Measurements from ENCODE around the gene WWOX. TPM values are rescaled to one million over a fixed set of nuclear protein-coding genes. Genes with fewer than 3 reads are reported as not detected.

WWOX gene
- total RNA-seq, 4 donors from 2014 or later, result 12.9 to 53.5 (median 25.6) TPM

GRCh38 chr16:78607022-78607421 lies 507.6 kb downstream of the WWOX start:
- 71 to 83% methylated on average over 5 of the region's 5 CpGs for WGBS, 2 donors (ENCODE audit: low coverage in 1 of 2)
- H3K27ac ChIP-seq, result peak overlapping the region in 1 of 4 donors; percentile 50
- no peak for ATAC-seq

GRCh38 chr16:78607465-78607864 lies 508.0 kb downstream of the WWOX start:
- Histone ChIP-seq H3K4me3 (no peak overlapping the region), H3K4me1 (peaks cover 0 to 40% (median 8%) of the 10 kb centered on the region in 3 donors), H3K27me3 (no peaks in the 10 kb centered on the region), H3K36me3 (no peaks in the 10 kb centered on the region), H3K9me3 (no peaks in the 10 kb centered on the region), H3K27ac (peak overlapping the region in 3 of 4 donors; percentile 50 to 72 (median 52))
- TF ChIP-seq CTCF (IDR thresholded peaks at IDR 0.05) (no peak), POLR2AphosphoS5 (IDR thresholded peaks at IDR 0.05) (no peak), EP300 (IDR thresholded peaks at IDR 0.05) (no peak), POLR2A (IDR thresholded peaks at IDR 0.05) (no peak)
- peak; percentile 60 for ATAC-seq
- WGBS, 2 donors (ENCODE audit: low coverage in 1 of 2), result 20 to 41% methylated on average over 6 of the region's 6 CpGs

More at GRCh38 chr16:78607022-78607421, 507.6 kb downstream of the WWOX start:
- no peaks in the 10 kb centered on the region for H3K27me3 ChIP-seq
- TF ChIP-seq EP300 (IDR thresholded peaks at IDR 0.05) (no peak), POLR2A (IDR thresholded peaks at IDR 0.05) (no peak)
- no peak overlapping the region for H3K4me3 ChIP-seq
- H3K9me3 ChIP-seq, result no peaks in the 10 kb centered on the region
- peaks cover 0 to 40% (median 8%) of the 10 kb centered on the region in 3 donors for H3K4me1 ChIP-seq
- H3K36me3 ChIP-seq, result no peaks in the 10 kb centered on the region

GRCh38 chr16:78608305-78608776 lies 508.9 kb downstream of the WWOX start:
- Histone ChIP-seq H3K4me1 (peaks cover 0 to 40% (median 8%) of the 10 kb centered on the region in 3 donors), H3K27me3 (no peaks in the 10 kb centered on the region), H3K27ac (peak overlapping the region; percentile 24 to 72 (median 51)), H3K36me3 (no peaks in the 10 kb centered on the region), H3K9me3 (no peaks in the 10 kb centered on the region), H3K4me3 (peak overlapping the region; percentile 34 to 57)
- TF ChIP-seq EP300 (IDR thresholded peaks at IDR 0.05) (no peak), CTCF (IDR thresholded peaks at IDR 0.05) (no peak), POLR2A (IDR thresholded peaks at IDR 0.05) (no peak), POLR2AphosphoS5 (IDR thresholded peaks at IDR 0.05) (peak; percentile 12)
- 26 to 31% methylated on average over 9 of the region's 9 CpGs for WGBS, 2 donors (ENCODE audit: low coverage in 1 of 2)
- peak; percentile 54 for ATAC-seq

GRCh38 chr16:78609402-78610274 lies 510.2 kb downstream of the WWOX start:
- WGBS, 2 donors (ENCODE audit: low coverage in 1 of 2), result 51 to 63% methylated on average over 7 to 13 of the region's 13 CpGs
- no peaks in the 10 kb centered on the region for H3K9me3 ChIP-seq
- no peaks in the 10 kb centered on the region for H3K36me3 ChIP-seq
- no peaks in the 10 kb centered on the region for H3K27me3 ChIP-seq
- no peak for ATAC-seq
- no peak for TF ChIP-seq POLR2AphosphoS5 (IDR thresholded peaks at IDR 0.05)
- no peak for TF ChIP-seq POLR2A (IDR thresholded peaks at IDR 0.05)
- peaks cover 0 to 40% (median 8%) of the 10 kb centered on the region in 3 donors for H3K4me1 ChIP-seq
- peak overlapping the region in 1 of 2 donors; percentile 1 for H3K4me3 ChIP-seq
- no peak overlapping the region for H3K27ac ChIP-seq

- TF ChIP-seq POLR2A (IDR thresholded peaks at IDR 0.05) (no peak), CTCF (IDR thresholded peaks at IDR 0.05) (no peak), EP300 (IDR thresholded peaks at IDR 0.05) (no peak), POLR2AphosphoS5 (IDR thresholded peaks at IDR 0.05) (no peak)
- peaks cover 0 to 29% (median 5%) of the 10 kb centered on the region in 3 donors for H3K4me1 ChIP-seq
- H3K27ac ChIP-seq, result no peak overlapping the region
- no peak overlapping the region for H3K4me3 ChIP-seq
- no peaks in the 10 kb centered on the region for H3K27me3 ChIP-seq
- H3K9me3 ChIP-seq, result no peaks in the 10 kb centered on the region
- 91 to 95% methylated on average over 2 of the region's 2 CpGs for WGBS, 2 donors (ENCODE audit: low coverage in 1 of 2)
- no peak for ATAC-seq
- H3K36me3 ChIP-seq, result no peaks in the 10 kb centered on the region
These were observed 511.9 kb downstream of the WWOX start for GRCh38 chr16:78611318-78611717.

Data from gastroesophageal sphincter (tissue), 4 donors.